Measurements from ENCODE around the gene NPHP4.

The NPHP4 gene

GRCh38 chr1:5834477-5835178, 157.6 kb downstream of the NPHP4 start:
- no peak for DNase-seq (ENCODE audit: low read depth)
- H3K4me3 ChIP-seq (ENCODE audit: low read depth, low read length) = no peak overlapping the region

- no peak for DNase-seq (ENCODE audit: low read depth)
- no peak overlapping the region for H3K4me3 ChIP-seq (ENCODE audit: low read depth, low read length)
Measured at GRCh38 chr1:5833911-5834310, 158.3 kb downstream of the NPHP4 start.

GRCh38 chr1:5832916-5833895, 159.0 kb downstream of the NPHP4 start:
- no peak for DNase-seq (ENCODE audit: low read depth)
- H3K4me3 ChIP-seq (ENCODE audit: low read depth, low read length) = no peak overlapping the region

DNA sequence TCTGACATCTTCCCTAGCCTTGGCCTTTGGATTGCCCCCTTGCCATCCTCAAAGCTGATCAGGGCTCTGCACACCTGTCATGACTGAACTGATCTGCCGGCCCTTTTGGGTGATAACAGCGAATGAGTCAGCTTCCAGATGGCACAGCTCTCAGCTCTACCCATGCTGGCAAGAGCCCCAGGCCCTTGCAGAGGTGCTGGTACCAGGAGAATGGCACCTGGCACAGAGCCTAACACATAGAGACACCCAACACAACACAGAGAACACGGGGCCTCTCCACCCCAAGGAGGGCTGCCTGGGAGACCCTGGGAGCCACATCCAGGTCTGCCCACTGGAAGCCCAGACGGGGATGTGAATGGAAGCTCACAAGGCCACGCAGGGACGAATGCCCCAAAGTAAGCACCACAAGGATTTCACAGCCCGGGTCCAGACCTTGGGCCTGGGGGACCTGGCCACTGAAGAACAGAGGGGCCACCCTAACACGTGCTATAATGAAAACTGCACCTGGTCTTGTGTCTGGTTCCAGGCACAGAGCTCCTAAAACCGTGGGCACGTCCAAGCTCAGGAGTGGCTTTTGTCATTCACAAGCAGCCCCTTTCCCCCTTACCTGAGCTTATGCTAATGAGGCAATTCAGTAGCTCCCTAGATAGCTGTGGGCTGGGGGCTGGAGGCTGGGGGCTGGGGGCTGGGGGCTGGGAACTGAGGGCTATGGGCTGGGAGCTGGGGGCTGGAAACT, 160.5 kb downstream of the NPHP4 start:
- no peak overlapping the region for H3K4me3 ChIP-seq (ENCODE audit: low read depth, low read length)
- no peak for DNase-seq (ENCODE audit: low read depth)

- no peak overlapping the region for H3K4me3 ChIP-seq (ENCODE audit: low read depth, low read length)
- no peak for DNase-seq (ENCODE audit: low read depth)
Measured at GRCh38 chr1:5830771-5831599, 161.2 kb downstream of the NPHP4 start.

GRCh38 chr1:5829414-5829813, 162.8 kb downstream of the NPHP4 start:
- H3K4me3 ChIP-seq (ENCODE audit: low read depth, low read length) = no peak overlapping the region
- DNase-seq (ENCODE audit: low read depth) = no peak

- DNase-seq (ENCODE audit: low read depth) = no peak
- H3K4me3 ChIP-seq (ENCODE audit: low read depth, low read length) = no peak overlapping the region
Measured at GRCh38 chr1:5828308-5828935, 163.8 kb downstream of the NPHP4 start.

GRCh38 chr1:5827516-5827915, 164.7 kb downstream of the NPHP4 start:
- H3K4me3 ChIP-seq (ENCODE audit: low read depth, low read length) = no peak overlapping the region
- DNase-seq (ENCODE audit: low read depth) = no peak

DNA sequence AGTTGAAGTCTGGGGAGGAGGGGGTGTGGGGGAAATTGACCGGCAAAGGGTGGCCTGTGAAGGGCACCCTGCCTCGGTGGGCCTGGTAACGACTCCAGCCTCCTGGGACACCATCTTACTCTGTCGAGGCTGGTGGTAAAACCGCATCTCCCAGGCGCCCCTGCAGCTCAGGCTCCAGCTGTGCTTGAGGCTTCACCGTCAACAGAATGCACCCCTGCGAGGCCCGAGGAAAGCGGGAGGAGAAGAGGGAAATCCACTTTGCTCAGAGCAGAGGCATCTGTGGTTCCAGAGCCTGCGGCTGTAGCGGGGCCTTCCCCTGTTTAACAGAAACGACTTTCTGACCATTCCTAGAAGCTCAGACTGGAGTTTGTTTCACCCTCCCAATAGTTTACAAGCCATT, 165.6 kb downstream of the NPHP4 start:
- no peak overlapping the region for H3K4me3 ChIP-seq (ENCODE audit: low read depth, low read length)

DNA sequence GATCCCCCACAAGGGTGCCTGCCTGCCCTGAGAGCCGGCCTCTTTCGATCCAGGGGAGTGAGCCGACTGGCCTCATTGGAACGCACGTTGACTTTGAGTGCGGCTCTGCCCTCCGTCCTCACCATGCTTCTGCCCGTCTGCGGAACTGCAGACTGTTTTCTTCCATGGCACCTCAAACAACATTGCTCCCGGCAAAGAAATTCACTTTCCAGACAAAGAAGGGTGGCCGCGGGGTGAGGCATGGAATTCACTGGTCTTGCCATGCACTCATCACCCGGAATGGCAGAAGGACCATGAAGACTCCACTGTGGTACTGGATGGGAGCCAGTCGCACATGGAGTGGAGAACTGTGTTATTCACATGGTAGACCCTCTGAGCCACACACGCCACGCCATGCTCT, 169.5 kb downstream of the NPHP4 start:
- no peak for DNase-seq (ENCODE audit: low read depth)
- no peak overlapping the region for H3K4me3 ChIP-seq (ENCODE audit: low read depth, low read length)

More for the DNA sequence above, 165.6 kb downstream of the NPHP4 start:
- no peak for DNase-seq (ENCODE audit: low read depth)

DNA sequence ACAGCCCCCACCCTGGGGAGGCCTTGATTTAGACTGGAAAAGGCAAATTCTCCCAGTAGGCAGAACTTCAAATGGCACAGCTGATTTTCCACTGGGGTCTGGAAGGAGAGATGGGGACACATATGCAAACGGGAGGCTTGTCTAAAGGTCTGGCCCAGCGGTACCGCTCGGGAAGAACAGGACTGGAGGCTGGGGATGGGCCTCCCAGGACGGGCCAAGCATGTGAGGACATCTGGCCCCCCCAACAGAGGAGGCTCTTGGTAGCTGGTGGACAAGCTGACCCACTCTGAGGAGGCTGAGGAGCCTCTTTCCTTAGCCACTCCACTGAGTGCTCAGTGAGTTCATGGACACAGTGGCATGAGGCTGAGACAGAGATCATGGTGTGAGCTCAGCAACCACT, 170.0 kb downstream of the NPHP4 start:
- no peak for DNase-seq (ENCODE audit: low read depth)
- H3K4me3 ChIP-seq (ENCODE audit: low read depth, low read length) = no peak overlapping the region

DNA sequence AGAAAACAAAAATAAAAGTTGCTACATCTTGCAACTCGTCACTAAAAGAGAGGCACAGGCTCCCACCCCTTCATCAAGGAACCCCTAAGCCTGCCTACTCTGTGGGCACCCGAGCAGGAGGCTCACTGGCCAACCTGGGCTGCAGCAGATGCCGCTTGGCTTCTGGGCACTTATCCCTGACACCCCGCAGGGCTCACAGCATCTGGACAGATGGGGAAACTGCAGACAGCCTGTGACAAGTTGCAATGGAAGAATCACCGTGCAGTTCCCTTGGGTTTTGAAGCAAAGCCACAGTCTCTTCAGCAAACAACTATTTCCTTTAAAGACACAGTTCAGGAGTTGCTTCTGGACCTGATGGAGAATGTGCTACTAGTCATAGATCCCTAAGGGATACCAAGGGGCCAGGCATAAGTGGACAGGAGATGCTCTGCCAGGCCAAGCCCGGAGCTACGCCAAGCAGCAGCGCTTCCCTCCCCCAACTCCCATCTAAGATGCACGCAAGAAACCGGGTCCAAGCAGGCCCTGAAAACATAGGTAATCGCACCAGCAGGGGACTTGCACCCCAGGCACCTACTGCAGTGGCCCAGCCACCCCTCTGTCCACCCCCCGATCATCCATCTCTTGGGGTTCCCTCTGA, 170.6 kb downstream of the NPHP4 start:
- no peak for DNase-seq (ENCODE audit: low read depth)
- H3K4me3 ChIP-seq (ENCODE audit: low read depth, low read length) = no peak overlapping the region

GRCh38 chr1:5820026-5820421, 172.2 kb downstream of the NPHP4 start:
- H3K4me3 ChIP-seq (ENCODE audit: low read depth, low read length) = no peak overlapping the region
- no peak for DNase-seq (ENCODE audit: low read depth)

GRCh38 chr1:5819391-5820025, 172.7 kb downstream of the NPHP4 start:
- no peak for DNase-seq (ENCODE audit: low read depth)
- no peak overlapping the region for H3K4me3 ChIP-seq (ENCODE audit: low read depth, low read length)

GRCh38 chr1:5818755-5819154, 173.5 kb downstream of the NPHP4 start:
- no peak for DNase-seq (ENCODE audit: low read depth)
- H3K4me3 ChIP-seq (ENCODE audit: low read depth, low read length) = no peak overlapping the region

- DNase-seq (ENCODE audit: low read depth) = no peak
- no peak overlapping the region for H3K4me3 ChIP-seq (ENCODE audit: low read depth, low read length)
Measured at GRCh38 chr1:5815716-5816115, 176.5 kb downstream of the NPHP4 start.

- H3K4me3 ChIP-seq (ENCODE audit: low read depth, low read length) = no peak overlapping the region
- no peak for DNase-seq (ENCODE audit: low read depth)
Measured at GRCh38 chr1:5815211-5815610, 177.0 kb downstream of the NPHP4 start.

- no peak overlapping the region for H3K4me3 ChIP-seq (ENCODE audit: low read depth, low read length)
- no peak for DNase-seq (ENCODE audit: low read depth)
Measured at GRCh38 chr1:5814046-5814619, 178.1 kb downstream of the NPHP4 start.
